Spinal cord (tissue), 10 donors: ENCODE measurements around the gene NR0B2. TPM values are rescaled to one million over a fixed set of nuclear protein-coding genes. Genes with fewer than 3 reads are reported as not detected.

Source experiments
- DNase-seq, 6 donors: peaks; one replicate each; pipeline versions ENCODE4 v3.0.0 to v3.0.0-alpha.2; 2013 to 2015; ENCODE audit warnings: low spot score in 6 of 6, low read depth in 4 of 6
- H3K27ac ChIP-seq: one replicate; pipeline ENCODE4 v1.5.1; 2013; ENCODE audit warnings: low read depth, low read length, control low read depth
- H3K27me3 ChIP-seq: one replicate; pipeline ENCODE4 v1.6.1; 2013; ENCODE audit warnings: low read length; ENCODE audit not compliant: control insufficient read depth, insufficient read depth
- H3K36me3 ChIP-seq: one replicate; pipeline ENCODE4 v1.6.1; 2013; ENCODE audit warnings: low read length; ENCODE audit not compliant: control insufficient read depth, insufficient read depth
- H3K4me1 ChIP-seq: one replicate; pipeline ENCODE4 v1.6.1; 2013; ENCODE audit warnings: low read length; ENCODE audit not compliant: control insufficient read depth, insufficient read depth
- H3K4me3 ChIP-seq: one replicate; pipeline ENCODE4 v1.5.1; 2013; ENCODE audit warnings: low read depth, low read length, control low read depth
- H3K9me3 ChIP-seq: one replicate; pipeline ENCODE4 v1.6.1; 2013; ENCODE audit warnings: low read length; ENCODE audit not compliant: control insufficient read depth, insufficient read depth
- WGBS: methylation state at CpG from one replicate; pipeline ENCODE4 v1.1.5; 2013; ENCODE audit warnings: missing lambda C conversion rate; ENCODE audit not compliant: insufficient coverage; 5-methylcytosine and 5-hydroxymethylcytosine counted together
- polyA plus RNA-seq, 2 donors: library from polyadenylated mRNA; unstranded; fragments of 120-200 nt; gene quantifications; one replicate each; pipeline ENCODE4 v1.2.1, GENCODE V29; 2013; ENCODE audit not compliant: insufficient read length in 2 of 2
- total RNA-seq, 2 donors: library from RNA; depleted of rRNA in 1 of 2; stranded (reverse); fragments of 120-200 nt in 1 of 2; fragments of >200 nt in 1 of 2; gene quantifications; one replicate each; pipeline versions ENCODE4 v1.2.3 to v1.2.4, GENCODE V29; 2013 to 2014
- donor health status: healthy.

NR0B2 gene
- total and polyA plus RNA-seq, 4 donors = not detected

GRCh38 chr1:26915204-26915842, 1.5 kb upstream of the NR0B2 start:
- DNase-seq = no peak
- no peaks in the 10 kb centered on the region for H3K4me1 ChIP-seq
- H3K9me3 ChIP-seq = no peaks in the 10 kb centered on the region
- H3K36me3 ChIP-seq = no peaks in the 10 kb centered on the region
- H3K4me3 ChIP-seq = no peak overlapping the region
- H3K27me3 ChIP-seq = peaks cover 2% of the 10 kb centered on the region
- no peak overlapping the region for H3K27ac ChIP-seq
- WGBS = 42% methylated on average over 4 of the region's 5 CpGs

- no peak for DNase-seq
- 87% methylated on average over 5 of the region's 5 CpGs for WGBS
- Histone ChIP-seq H3K27ac (no peak overlapping the region), H3K4me3 (no peak overlapping the region), H3K36me3 (no peaks in the 10 kb centered on the region), H3K4me1 (no peaks in the 10 kb centered on the region), H3K27me3 (peaks cover 2% of the 10 kb centered on the region), H3K9me3 (no peaks in the 10 kb centered on the region)
These were observed 404 bp downstream of the NR0B2 start for GRCh38 chr1:26913389-26913753.

GRCh38 chr1:26912147-26912490, 1.7 kb downstream of the NR0B2 start:
- Histone ChIP-seq H3K9me3 (no peaks in the 10 kb centered on the region), H3K4me1 (no peaks in the 10 kb centered on the region), H3K27ac (no peak overlapping the region), H3K36me3 (no peaks in the 10 kb centered on the region), H3K4me3 (no peak overlapping the region), H3K27me3 (peaks cover 2% of the 10 kb centered on the region)
- no peak for DNase-seq
- no CpG with 5 or more reads among the region's 2 CpGs for WGBS

- no peaks in the 10 kb centered on the region for H3K4me1 ChIP-seq
- WGBS = 91% methylated on average over 6 of the region's 8 CpGs
- no peak for DNase-seq
- H3K4me3 ChIP-seq = no peak overlapping the region
- H3K9me3 ChIP-seq = no peaks in the 10 kb centered on the region
- H3K27me3 ChIP-seq = peaks cover 1% of the 10 kb centered on the region
- no peaks in the 10 kb centered on the region for H3K36me3 ChIP-seq
- H3K27ac ChIP-seq = no peak overlapping the region
These were observed 2.2 kb downstream of the NR0B2 start for GRCh38 chr1:26911399-26912146.

- no peaks in the 10 kb centered on the region for H3K4me1 ChIP-seq
- WGBS = 50% methylated on average over 2 of the region's 4 CpGs
These were observed 3.2 kb downstream of the NR0B2 start for GRCh38 chr1:26910343-26911160.

GRCh38 chr1:26909951-26910342, 3.8 kb downstream of the NR0B2 start:
- Histone ChIP-seq H3K36me3 (no peaks in the 10 kb centered on the region), H3K4me3 (no peak overlapping the region), H3K27me3 (no peaks in the 10 kb centered on the region), H3K27ac (no peak overlapping the region), H3K9me3 (no peaks in the 10 kb centered on the region), H3K4me1 (no peaks in the 10 kb centered on the region)
- 83% methylated on average over 3 of the region's 3 CpGs for WGBS
- DNase-seq = no peak

More at GRCh38 chr1:26910343-26911160, 3.2 kb downstream of the NR0B2 start:
- Histone ChIP-seq H3K36me3 (no peaks in the 10 kb centered on the region), H3K9me3 (no peaks in the 10 kb centered on the region), H3K4me3 (no peak overlapping the region), H3K27ac (no peak overlapping the region), H3K27me3 (no peaks in the 10 kb centered on the region)
- DNase-seq = no peak

GRCh38 chr1:26907071-26907917, 6.5 kb downstream of the NR0B2 start:
- H3K36me3 ChIP-seq = no peaks in the 10 kb centered on the region
- H3K27me3 ChIP-seq = no peaks in the 10 kb centered on the region
- WGBS = 43% methylated on average over 6 of the region's 6 CpGs
- no peaks in the 10 kb centered on the region for H3K9me3 ChIP-seq
- H3K4me3 ChIP-seq = no peak overlapping the region
- H3K4me1 ChIP-seq = no peaks in the 10 kb centered on the region
- no peak overlapping the region for H3K27ac ChIP-seq
- no peak for DNase-seq

- peaks cover 21% of the 10 kb centered on the region for H3K36me3 ChIP-seq
- H3K27me3 ChIP-seq = no peaks in the 10 kb centered on the region
- peak overlapping the region; percentile 57 for H3K27ac ChIP-seq
- H3K4me1 ChIP-seq = peaks cover 3% of the 10 kb centered on the region
- H3K4me3 ChIP-seq = peak overlapping the region; percentile 82
- no peaks in the 10 kb centered on the region for H3K9me3 ChIP-seq
- peak in 1 of 6 donors; percentile 6 for DNase-seq
- WGBS = 100% methylated on average over 2 of the region's 18 CpGs
These were observed 12.8 kb downstream of the NR0B2 start for GRCh38 chr1:26900815-26901511.
